ENCODE data around the gene SGSM2.

GRCh38 chr17:2362416-2362815 is 25.1 kb downstream of the SGSM2 start:
- TF ChIP-seq, protein P1, sequence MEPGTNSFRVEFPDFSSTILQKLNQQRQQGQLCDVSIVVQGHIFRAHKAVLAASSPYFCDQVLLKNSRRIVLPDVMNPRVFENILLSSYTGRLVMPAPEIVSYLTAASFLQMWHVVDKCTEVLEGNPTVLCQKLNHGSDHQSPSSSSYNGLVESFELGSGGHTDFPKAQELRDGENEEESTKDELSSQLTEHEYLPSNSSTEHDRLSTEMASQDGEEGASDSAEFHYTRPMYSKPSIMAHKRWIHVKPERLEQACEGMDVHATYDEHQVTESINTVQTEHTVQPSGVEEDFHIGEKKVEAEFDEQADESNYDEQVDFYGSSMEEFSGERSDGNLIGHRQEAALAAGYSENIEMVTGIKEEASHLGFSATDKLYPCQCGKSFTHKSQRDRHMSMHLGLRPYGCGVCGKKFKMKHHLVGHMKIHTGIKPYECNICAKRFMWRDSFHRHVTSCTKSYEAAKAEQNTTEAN (CRISPR knock-in tag; conservative IDR thresholded peaks at IDR 0.05): no peak
- TF ChIP-seq ESRRA (CRISPR knock-in tag; IDR thresholded peaks at IDR 0.05; ENCODE audit: low read depth) (no peak), SMC3 (IDR thresholded peaks at IDR 0.05; ENCODE audit: low read length) (no peak), KLF11 (CRISPR knock-in tag; IDR thresholded peaks at IDR 0.05) (no peak), MAFK (conservative IDR thresholded peaks at IDR 0.05 in 1 of 2, IDR thresholded peaks at IDR 0.05 in 1 of 2; ENCODE audit: low read length in 2 of 2) (no peak), TAF15 (IDR thresholded peaks at IDR 0.05; ENCODE audit: low read depth, low read length, poor library complexity, severe bottlenecking) (no peak), JUN (CRISPR knock-in tag; IDR thresholded peaks at IDR 0.05) (no peak), IKZF1 (IDR thresholded peaks at IDR 0.05) (no peak), FOXP1 (IDR thresholded peaks at IDR 0.05) (no peak), FOXP1 (CRISPR knock-in tag; IDR thresholded peaks at IDR 0.05) (no peak), MYNN (CRISPR knock-in tag; IDR thresholded peaks at IDR 0.05; ENCODE audit: low read depth) (no peak), RELA (CRISPR knock-in tag; IDR thresholded peaks at IDR 0.05) (no peak)
- TF ChIP-seq, protein P2, sequence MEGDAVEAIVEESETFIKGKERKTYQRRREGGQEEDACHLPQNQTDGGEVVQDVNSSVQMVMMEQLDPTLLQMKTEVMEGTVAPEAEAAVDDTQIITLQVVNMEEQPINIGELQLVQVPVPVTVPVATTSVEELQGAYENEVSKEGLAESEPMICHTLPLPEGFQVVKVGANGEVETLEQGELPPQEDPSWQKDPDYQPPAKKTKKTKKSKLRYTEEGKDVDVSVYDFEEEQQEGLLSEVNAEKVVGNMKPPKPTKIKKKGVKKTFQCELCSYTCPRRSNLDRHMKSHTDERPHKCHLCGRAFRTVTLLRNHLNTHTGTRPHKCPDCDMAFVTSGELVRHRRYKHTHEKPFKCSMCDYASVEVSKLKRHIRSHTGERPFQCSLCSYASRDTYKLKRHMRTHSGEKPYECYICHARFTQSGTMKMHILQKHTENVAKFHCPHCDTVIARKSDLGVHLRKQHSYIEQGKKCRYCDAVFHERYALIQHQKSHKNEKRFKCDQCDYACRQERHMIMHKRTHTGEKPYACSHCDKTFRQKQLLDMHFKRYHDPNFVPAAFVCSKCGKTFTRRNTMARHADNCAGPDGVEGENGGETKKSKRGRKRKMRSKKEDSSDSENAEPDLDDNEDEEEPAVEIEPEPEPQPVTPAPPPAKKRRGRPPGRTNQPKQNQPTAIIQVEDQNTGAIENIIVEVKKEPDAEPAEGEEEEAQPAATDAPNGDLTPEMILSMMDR (CRISPR knock-in tag; IDR thresholded peaks at IDR 0.05): no peak
- TF ChIP-seq, protein P3, sequence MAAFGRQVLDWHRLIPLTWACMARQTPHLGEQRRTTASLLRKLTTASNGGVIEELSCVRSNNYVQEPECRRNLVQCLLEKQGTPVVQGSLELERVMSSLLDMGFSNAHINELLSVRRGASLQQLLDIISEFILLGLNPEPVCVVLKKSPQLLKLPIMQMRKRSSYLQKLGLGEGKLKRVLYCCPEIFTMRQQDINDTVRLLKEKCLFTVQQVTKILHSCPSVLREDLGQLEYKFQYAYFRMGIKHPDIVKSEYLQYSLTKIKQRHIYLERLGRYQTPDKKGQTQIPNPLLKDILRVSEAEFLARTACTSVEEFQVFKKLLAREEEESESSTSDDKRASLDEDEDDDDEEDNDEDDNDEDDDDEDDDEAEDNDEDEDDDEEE (CRISPR knock-in tag; IDR thresholded peaks at IDR 0.05): no peak
- TF ChIP-seq, protein P4, sequence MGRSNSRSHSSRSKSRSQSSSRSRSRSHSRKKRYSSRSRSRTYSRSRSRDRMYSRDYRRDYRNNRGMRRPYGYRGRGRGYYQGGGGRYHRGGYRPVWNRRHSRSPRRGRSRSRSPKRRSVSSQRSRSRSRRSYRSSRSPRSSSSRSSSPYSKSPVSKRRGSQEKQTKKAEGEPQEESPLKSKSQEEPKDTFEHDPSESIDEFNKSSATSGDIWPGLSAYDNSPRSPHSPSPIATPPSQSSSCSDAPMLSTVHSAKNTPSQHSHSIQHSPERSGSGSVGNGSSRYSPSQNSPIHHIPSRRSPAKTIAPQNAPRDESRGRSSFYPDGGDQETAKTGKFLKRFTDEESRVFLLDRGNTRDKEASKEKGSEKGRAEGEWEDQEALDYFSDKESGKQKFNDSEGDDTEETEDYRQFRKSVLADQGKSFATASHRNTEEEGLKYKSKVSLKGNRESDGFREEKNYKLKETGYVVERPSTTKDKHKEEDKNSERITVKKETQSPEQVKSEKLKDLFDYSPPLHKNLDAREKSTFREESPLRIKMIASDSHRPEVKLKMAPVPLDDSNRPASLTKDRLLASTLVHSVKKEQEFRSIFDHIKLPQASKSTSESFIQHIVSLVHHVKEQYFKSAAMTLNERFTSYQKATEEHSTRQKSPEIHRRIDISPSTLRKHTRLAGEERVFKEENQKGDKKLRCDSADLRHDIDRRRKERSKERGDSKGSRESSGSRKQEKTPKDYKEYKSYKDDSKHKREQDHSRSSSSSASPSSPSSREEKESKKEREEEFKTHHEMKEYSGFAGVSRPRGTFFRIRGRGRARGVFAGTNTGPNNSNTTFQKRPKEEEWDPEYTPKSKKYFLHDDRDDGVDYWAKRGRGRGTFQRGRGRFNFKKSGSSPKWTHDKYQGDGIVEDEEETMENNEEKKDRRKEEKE (IDR thresholded peaks at IDR 0.05): no peak

Measured in HepG2 (cell line).